GM23338 (cell line): ENCODE data around the gene SASS6. TPM values are rescaled to one million over a fixed set of nuclear protein-coding genes. Genes with fewer than 3 reads are reported as not detected.

Source experiments
- ATAC-seq: fragments of 200-7000 bp; cut with Tn5 transposase; 3 replicates; pipeline ENCODE4 v1.9.1; 2020
- DNase-seq: peaks from one replicate; pipeline ENCODE4 v3.0.0-alpha.2; 2015; ENCODE audit warnings: low spot score
- H2AFZ ChIP-seq: fragments of 200-600 bp; sonication (generic); 2 replicates; pipeline ENCODE4 v1.8.0; 2016; ENCODE audit warnings: antibody characterized with exemption, mild to moderate bottlenecking, moderate library complexity
- H3F3A ChIP-seq: fragments of 200-600 bp; sonication (generic); replicated peaks from 2 replicates; pipeline ENCODE4 v1.8.0; 2017; ENCODE audit warnings: antibody characterized with exemption, mixed run types, low read depth
- H3K27ac ChIP-seq: fragments of 200-600 bp; sonication (generic); 2 replicates; pipeline ENCODE4 v1.6.1; 2016; ENCODE audit warnings: low read depth
- H3K27me3 ChIP-seq: fragments of 200-600 bp; sonication (generic); 2 replicates; pipeline ENCODE4 v1.8.0; 2016; ENCODE audit warnings: mild to moderate bottlenecking, mixed run types, moderate library complexity; ENCODE audit not compliant: insufficient read depth
- H3K36me3 ChIP-seq: fragments of 200-600 bp; sonication (generic); 2 replicates; pipeline ENCODE4 v1.8.0; 2016; ENCODE audit warnings: mild to moderate bottlenecking; ENCODE audit not compliant: insufficient read depth
- H3K4me1 ChIP-seq: fragments of 200-600 bp; sonication (generic); 2 replicates; pipeline ENCODE4 v1.8.0; 2016; ENCODE audit warnings: mild to moderate bottlenecking, moderate library complexity; ENCODE audit not compliant: insufficient read depth
- H3K4me2 ChIP-seq: fragments of 200-600 bp; sonication (generic); 2 replicates; pipeline ENCODE4 v1.7.1; 2017; ENCODE audit warnings: mixed run types
- H3K4me3 ChIP-seq: fragments of 200-600 bp; sonication (generic); 2 replicates; pipeline ENCODE4 v1.6.1; 2016; ENCODE audit warnings: mixed run types
- H3K79me2 ChIP-seq: fragments of 200-600 bp; sonication (generic); replicated peaks from 2 replicates; pipeline ENCODE4 v1.8.0; 2017; ENCODE audit warnings: mild to moderate bottlenecking; ENCODE audit not compliant: insufficient read depth
- H3K9me2 ChIP-seq: fragments of 200-600 bp; sonication (generic); 2 replicates; pipeline ENCODE4 v1.8.0; 2017; ENCODE audit not compliant: insufficient read depth
- H4K20me1 ChIP-seq: fragments of 200-600 bp; sonication (generic); replicated peaks from 2 replicates; pipeline ENCODE4 v1.8.0; 2017; ENCODE audit warnings: mild to moderate bottlenecking; ENCODE audit not compliant: insufficient read depth
- H3K27ac Mint-ChIP-seq: 2 replicates; pipeline ENCODE4 v1.8.0; 2020; ENCODE audit warnings: inconsistent platforms, mild to moderate bottlenecking, moderate library complexity, mixed read lengths
- H3K27me3 Mint-ChIP-seq: 3 replicates; pipeline ENCODE4 v1.8.0; 2022; ENCODE audit warnings: low read depth, mild to moderate bottlenecking, moderate library complexity, mixed read lengths, inconsistent platforms; ENCODE audit not compliant: insufficient read depth, poor library complexity
- H3K36me3 Mint-ChIP-seq: 3 replicates; pipeline ENCODE4 v1.8.0; 2021; ENCODE audit warnings: low read depth, mild to moderate bottlenecking, inconsistent platforms, moderate library complexity, mixed read lengths
- H3K4me1 Mint-ChIP-seq: 3 replicates; pipeline ENCODE4 v1.8.0; 2020; ENCODE audit warnings: mild to moderate bottlenecking, inconsistent platforms, mixed read lengths
- H3K4me3 Mint-ChIP-seq: 3 replicates; pipeline ENCODE4 v1.8.0; 2021; ENCODE audit warnings: moderate library complexity, mild to moderate bottlenecking, inconsistent platforms, mixed read lengths
- H3K9me3 Mint-ChIP-seq: 3 replicates; pipeline ENCODE4 v1.8.0; 2020; ENCODE audit warnings: moderate library complexity, mild to moderate bottlenecking, inconsistent platforms, mixed read lengths
- CREB1 ChIP-seq: fragments of 250-450 bp; sonication (Bioruptor Pico); IDR thresholded peaks from 2 replicates; pipeline ENCODE4 v1.5.0; 2020; ENCODE audit warnings: low read depth, mild to moderate bottlenecking, moderate library complexity
- EZH2 ChIP-seq: fragments of 200-600 bp; sonication (generic); IDR thresholded peaks from one replicate; pipeline ENCODE4 v1.8.0; 2017; ENCODE audit warnings: antibody characterized with exemption, mild to moderate bottlenecking, low read depth; ENCODE audit not compliant: unreplicated experiment
- EZH2phosphoT487 ChIP-seq: fragments of 200-600 bp; sonication (generic); IDR thresholded peaks from one replicate; pipeline ENCODE4 v1.8.1; 2018; ENCODE audit warnings: antibody characterized with exemption; ENCODE audit not compliant: unreplicated experiment
- POLR2AphosphoS5 ChIP-seq: IDR thresholded peaks from 2 replicates; pipeline ENCODE4 v1.6.1; 2016; ENCODE audit warnings: antibody characterized with exemption, low read depth
- ZNF114 ChIP-seq: fragments of 250-450 bp; sonication (Bioruptor Pico); IDR thresholded peaks from 2 replicates; pipeline ENCODE4 v1.5.0; 2020; ENCODE audit warnings: mild to moderate bottlenecking, moderate library complexity
- polyA plus RNA-seq: library from polyadenylated mRNA; unstranded; fragments of >200 nt; fragmentation: Nextera tagmentation; extraction: Ambion mirVana; gene quantifications from 2 replicates; pipeline ENCODE4 v1.2.1, GENCODE V29; 2016
- total RNA-seq: library from RNA; depleted of rRNA; stranded (reverse); fragments of >200 nt; shearing (Covaris generic); gene quantifications from 2 replicates; pipeline ENCODE4 v1.2.3, GENCODE V29; 2014
- TF ChIP-seq, protein P1 (sequence below): IDR thresholded peaks from 2 replicates; pipeline ENCODE4 v1.6.1; 2016; ENCODE audit warnings: antibody characterized with exemption
- TF ChIP-seq, protein P2 (sequence below): fragments of 250-450 bp; sonication (Bioruptor Pico); IDR thresholded peaks from 2 replicates; pipeline ENCODE4 v1.5.0; 2020; ENCODE audit warnings: mild to moderate bottlenecking, moderate library complexity

SASS6 gene
- total and polyA plus RNA-seq, 2 experiments from 2014 or later: 17.0 to 21.1 TPM

DNA sequence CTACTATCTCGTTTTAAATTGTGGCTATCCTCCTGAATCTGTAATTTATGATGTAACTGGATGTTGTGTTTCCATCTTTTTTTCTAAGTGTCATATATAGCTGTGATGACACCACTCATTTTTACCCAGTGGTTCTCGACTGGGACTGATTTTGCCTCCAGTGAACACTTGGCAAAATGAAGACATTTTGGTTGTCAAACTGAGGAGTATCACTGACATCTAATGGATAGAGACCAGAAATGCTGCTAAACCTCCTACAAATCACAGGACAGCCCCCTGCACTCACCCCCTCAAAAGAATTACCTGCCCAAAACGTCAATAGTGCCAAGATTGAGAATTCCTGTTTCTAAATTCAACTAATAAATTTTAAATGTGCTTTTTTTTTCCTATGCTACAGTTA, 2.1 kb upstream of the SASS6 start:
- peaks cover 46% of the 10 kb centered on the region for H3K79me2 ChIP-seq
- no peaks in the 10 kb centered on the region for H3K9me2 ChIP-seq
- Mint-ChIP-seq H3K9me3 (no peaks in the 10 kb centered on the region), H3K36me3 (peaks cover 6% of the 10 kb centered on the region; the same call in 2 of the 3 replicates), H3K27ac (no peak overlapping the region), H3K4me3 (no peak overlapping the region), H3K27me3 (peaks cover 11% of the 10 kb centered on the region), H3K4me1 (peaks cover 9% of the 10 kb centered on the region)
- no peak for DNase-seq
- no peak overlapping the region for H3K4me2 ChIP-seq
- TF ChIP-seq, protein P1, sequence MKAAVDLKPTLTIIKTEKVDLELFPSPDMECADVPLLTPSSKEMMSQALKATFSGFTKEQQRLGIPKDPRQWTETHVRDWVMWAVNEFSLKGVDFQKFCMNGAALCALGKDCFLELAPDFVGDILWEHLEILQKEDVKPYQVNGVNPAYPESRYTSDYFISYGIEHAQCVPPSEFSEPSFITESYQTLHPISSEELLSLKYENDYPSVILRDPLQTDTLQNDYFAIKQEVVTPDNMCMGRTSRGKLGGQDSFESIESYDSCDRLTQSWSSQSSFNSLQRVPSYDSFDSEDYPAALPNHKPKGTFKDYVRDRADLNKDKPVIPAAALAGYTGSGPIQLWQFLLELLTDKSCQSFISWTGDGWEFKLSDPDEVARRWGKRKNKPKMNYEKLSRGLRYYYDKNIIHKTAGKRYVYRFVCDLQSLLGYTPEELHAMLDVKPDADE: no peak
- peaks cover 23% of the 10 kb centered on the region; the same call in 1 of the 2 replicates for H3K36me3 ChIP-seq
- H2AFZ ChIP-seq: no peak overlapping the region
- H3K4me3 ChIP-seq: no peak overlapping the region
- no peaks in the 10 kb centered on the region for H3K27me3 ChIP-seq
- 0 out of 2 replicates have a peak, but pooled peaks cover 3% of the 10 kb centered on the region for H4K20me1 ChIP-seq
- no peaks in the 10 kb centered on the region for H3F3A ChIP-seq
- no peak overlapping the region for H3K27ac ChIP-seq
- H3K4me1 ChIP-seq: peaks cover 14% of the 10 kb centered on the region; the same call in 1 of the 2 replicates
- ATAC-seq: no peak

DNA sequence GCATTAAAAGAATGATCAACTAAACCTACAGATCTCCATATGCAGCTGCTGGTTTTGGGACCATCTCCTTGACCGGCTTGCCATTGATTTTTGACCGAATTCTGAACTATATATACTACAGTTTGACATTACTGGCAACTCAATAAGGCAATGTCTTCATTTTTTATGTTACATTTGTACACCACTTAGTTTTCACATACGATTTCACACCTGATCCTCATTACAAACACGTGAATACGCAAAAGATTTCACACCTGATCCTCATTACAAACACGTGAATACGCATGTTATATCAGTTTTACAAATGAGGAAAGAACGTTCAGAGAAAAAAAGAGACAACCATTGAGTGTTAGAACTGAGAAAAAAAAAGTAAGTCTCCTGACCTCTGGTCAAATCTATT, 1.1 kb downstream of the SASS6 start:
- peak overlapping the region; percentile 23; the same call in 1 of the 2 replicates for H3K27ac Mint-ChIP-seq
- Histone ChIP-seq H4K20me1 (no peaks in the 10 kb centered on the region), H3K79me2 (peaks cover 76% of the 10 kb centered on the region), H3K9me2 (no peaks in the 10 kb centered on the region), H3K27me3 (no peaks in the 10 kb centered on the region), H3K4me2 (peak overlapping the region; percentile 80), H2AFZ (no peak overlapping the region), H3K4me3 (peak overlapping the region; percentile 84), H3K36me3 (no peaks in the 10 kb centered on the region), H3K27ac (no peak overlapping the region), H3K4me1 (peaks cover 14% of the 10 kb centered on the region; the same call in 1 of the 2 replicates), H3F3A (no peaks in the 10 kb centered on the region)
- no peaks in the 10 kb centered on the region for H3K9me3 Mint-ChIP-seq
- H3K36me3 Mint-ChIP-seq: no peaks in the 10 kb centered on the region
- DNase-seq (no peak), ATAC-seq (no peak)
- TF ChIP-seq ZNF114 (CRISPR knock-in tag): no peak
- peak overlapping the region; percentile 99 for H3K4me3 Mint-ChIP-seq
- peaks cover 11% of the 10 kb centered on the region for H3K27me3 Mint-ChIP-seq
- peaks cover 9% of the 10 kb centered on the region for H3K4me1 Mint-ChIP-seq

DNA sequence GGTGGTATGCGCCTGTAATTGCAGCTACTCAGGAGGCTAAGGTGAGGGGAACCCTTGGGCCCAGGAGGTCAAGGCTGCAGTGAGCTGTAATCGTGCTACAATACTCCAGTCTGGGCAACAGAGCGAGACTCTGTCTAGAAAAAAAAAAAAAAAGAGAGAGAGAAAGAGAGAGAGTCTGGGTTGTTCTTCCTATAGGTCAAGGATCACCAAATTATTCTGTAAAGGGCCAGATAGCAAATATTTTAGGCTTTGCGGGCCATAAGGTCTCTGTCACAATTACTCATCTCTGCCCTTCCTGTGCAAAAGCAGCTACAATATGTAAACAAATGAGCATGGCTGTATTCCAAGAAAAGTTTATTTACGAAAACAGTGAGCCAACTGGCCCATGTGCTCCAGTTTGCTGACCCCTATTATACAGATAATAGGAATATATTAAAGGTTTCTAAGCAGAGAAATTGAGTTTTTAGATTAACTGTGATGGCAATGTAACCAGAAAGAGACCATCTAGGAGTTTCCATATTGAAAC, 2.1 kb downstream of the SASS6 start:
- no peak overlapping the region for H2AFZ ChIP-seq
- peaks cover 9% of the 10 kb centered on the region for H3K4me1 Mint-ChIP-seq
- no peaks in the 10 kb centered on the region for H3K9me2 ChIP-seq
- no peak overlapping the region for H3K4me3 Mint-ChIP-seq
- H4K20me1 ChIP-seq: no peaks in the 10 kb centered on the region
- peaks cover 14% of the 10 kb centered on the region; the same call in 1 of the 2 replicates for H3K4me1 ChIP-seq
- H3K27me3 Mint-ChIP-seq: peaks cover 11% of the 10 kb centered on the region
- no peak overlapping the region for H3K27ac ChIP-seq
- DNase-seq (peak; percentile 14), ATAC-seq (no peak)
- H3K27me3 ChIP-seq: no peaks in the 10 kb centered on the region
- H3F3A ChIP-seq: no peaks in the 10 kb centered on the region
- H3K27ac Mint-ChIP-seq: no peak overlapping the region
- peaks cover 3% of the 10 kb centered on the region; the same call in 2 of the 3 replicates for H3K36me3 Mint-ChIP-seq
- no peaks in the 10 kb centered on the region for H3K9me3 Mint-ChIP-seq
- no peaks in the 10 kb centered on the region for H3K36me3 ChIP-seq
- peaks cover 83% of the 10 kb centered on the region for H3K79me2 ChIP-seq
- no peak overlapping the region for H3K4me2 ChIP-seq
- no peak overlapping the region for H3K4me3 ChIP-seq
- TF ChIP-seq POLR2AphosphoS5: no peak
- TF ChIP-seq, protein P1: no peak
- no peak for TF ChIP-seq CREB1 (CRISPR knock-in tag)
- TF ChIP-seq EZH2phosphoT487: no peak
- TF ChIP-seq, protein P2, sequence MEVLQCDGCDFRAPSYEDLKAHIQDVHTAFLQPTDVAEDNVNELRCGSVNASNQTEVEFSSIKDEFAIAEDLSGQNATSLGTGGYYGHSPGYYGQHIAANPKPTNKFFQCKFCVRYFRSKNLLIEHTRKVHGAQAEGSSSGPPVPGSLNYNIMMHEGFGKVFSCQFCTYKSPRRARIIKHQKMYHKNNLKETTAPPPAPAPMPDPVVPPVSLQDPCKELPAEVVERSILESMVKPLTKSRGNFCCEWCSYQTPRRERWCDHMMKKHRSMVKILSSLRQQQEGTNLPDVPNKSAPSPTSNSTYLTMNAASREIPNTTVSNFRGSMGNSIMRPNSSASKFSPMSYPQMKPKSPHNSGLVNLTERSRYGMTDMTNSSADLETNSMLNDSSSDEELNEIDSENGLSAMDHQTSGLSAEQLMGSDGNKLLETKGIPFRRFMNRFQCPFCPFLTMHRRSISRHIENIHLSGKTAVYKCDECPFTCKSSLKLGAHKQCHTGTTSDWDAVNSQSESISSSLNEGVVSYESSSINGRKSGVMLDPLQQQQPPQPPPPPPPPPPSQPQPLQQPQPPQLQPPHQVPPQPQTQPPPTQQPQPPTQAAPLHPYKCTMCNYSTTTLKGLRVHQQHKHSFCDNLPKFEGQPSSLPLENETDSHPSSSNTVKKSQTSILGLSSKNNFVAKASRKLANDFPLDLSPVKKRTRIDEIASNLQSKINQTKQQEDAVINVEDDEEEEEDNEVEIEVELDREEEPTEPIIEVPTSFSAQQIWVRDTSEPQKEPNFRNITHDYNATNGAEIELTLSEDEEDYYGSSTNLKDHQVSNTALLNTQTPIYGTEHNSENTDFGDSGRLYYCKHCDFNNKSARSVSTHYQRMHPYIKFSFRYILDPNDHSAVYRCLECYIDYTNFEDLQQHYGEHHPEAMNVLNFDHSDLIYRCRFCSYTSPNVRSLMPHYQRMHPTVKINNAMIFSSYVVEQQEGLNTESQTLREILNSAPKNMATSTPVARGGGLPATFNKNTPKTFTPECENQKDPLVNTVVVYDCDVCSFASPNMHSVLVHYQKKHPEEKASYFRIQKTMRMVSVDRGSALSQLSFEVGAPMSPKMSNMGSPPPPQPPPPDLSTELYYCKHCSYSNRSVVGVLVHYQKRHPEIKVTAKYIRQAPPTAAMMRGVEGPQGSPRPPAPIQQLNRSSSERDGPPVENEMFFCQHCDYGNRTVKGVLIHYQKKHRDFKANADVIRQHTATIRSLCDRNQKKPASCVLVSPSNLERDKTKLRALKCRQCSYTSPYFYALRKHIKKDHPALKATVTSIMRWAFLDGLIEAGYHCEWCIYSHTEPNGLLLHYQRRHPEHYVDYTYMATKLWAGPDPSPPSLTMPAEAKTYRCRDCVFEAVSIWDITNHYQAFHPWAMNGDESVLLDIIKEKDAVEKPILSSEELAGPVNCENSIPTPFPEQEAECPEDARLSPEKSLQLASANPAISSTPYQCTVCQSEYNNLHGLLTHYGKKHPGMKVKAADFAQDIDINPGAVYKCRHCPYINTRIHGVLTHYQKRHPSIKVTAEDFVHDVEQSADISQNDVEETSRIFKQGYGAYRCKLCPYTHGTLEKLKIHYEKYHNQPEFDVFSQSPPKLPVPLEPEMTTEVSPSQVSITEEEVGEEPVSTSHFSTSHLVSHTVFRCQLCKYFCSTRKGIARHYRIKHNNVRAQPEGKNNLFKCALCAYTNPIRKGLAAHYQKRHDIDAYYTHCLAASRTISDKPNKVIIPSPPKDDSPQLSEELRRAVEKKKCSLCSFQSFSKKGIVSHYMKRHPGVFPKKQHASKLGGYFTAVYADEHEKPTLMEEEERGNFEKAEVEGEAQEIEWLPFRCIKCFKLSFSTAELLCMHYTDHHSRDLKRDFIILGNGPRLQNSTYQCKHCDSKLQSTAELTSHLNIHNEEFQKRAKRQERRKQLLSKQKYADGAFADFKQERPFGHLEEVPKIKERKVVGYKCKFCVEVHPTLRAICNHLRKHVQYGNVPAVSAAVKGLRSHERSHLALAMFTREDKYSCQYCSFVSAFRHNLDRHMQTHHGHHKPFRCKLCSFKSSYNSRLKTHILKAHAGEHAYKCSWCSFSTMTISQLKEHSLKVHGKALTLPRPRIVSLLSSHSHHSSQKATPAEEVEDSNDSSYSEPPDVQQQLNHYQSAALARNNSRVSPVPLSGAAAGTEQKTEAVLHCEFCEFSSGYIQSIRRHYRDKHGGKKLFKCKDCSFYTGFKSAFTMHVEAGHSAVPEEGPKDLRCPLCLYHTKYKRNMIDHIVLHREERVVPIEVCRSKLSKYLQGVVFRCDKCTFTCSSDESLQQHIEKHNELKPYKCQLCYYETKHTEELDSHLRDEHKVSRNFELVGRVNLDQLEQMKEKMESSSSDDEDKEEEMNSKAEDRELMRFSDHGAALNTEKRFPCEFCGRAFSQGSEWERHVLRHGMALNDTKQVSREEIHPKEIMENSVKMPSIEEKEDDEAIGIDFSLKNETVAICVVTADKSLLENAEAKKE (CRISPR knock-in tag): no peak
- no peak for TF ChIP-seq EZH2
